NCI-H1436 treated with DMSO at 0.1 percent for 48 hours (cell line): ENCODE results near the gene AGT.
"Not testable (repeated sequence)": the region's sequence is repeated elsewhere in the genome, so short reads cannot be mapped to it uniquely, and the experiment has no call there.

Source experiments
- DNase-seq: peaks from one replicate; lab custom pipeline; 2025; lab: John Stamatoyannopoulos, UW

The AGT gene

GRCh38 chr1:230707732-230708630, 5.9 kb downstream of the AGT start:
- no peak for DNase-seq

GRCh38 chr1:230706887-230707731, 6.8 kb downstream of the AGT start:
- no peak for DNase-seq

- DNase-seq: no peak
These were observed 7.8 kb downstream of the AGT start for GRCh38 chr1:230706020-230706699.

- no peak for DNase-seq
These were observed 8.5 kb downstream of the AGT start for GRCh38 chr1:230705289-230706019.

GRCh38 chr1:230704830-230705229, 9.1 kb downstream of the AGT start:
- DNase-seq: no peak

GRCh38 chr1:230703679-230704385, 10.1 kb downstream of the AGT start:
- no peak for DNase-seq

- no peak for DNase-seq
These were observed 10.8 kb downstream of the AGT start for GRCh38 chr1:230702934-230703678.

GRCh38 chr1:230701895-230702768, 11.8 kb downstream of the AGT start:
- DNase-seq: no peak

- DNase-seq: no peak
These were observed 12.5 kb downstream of the AGT start for GRCh38 chr1:230701434-230701833.

GRCh38 chr1:230700132-230700531, 13.8 kb downstream of the AGT start:
- DNase-seq: no peak

- DNase-seq: no peak
These were observed 14.2 kb downstream of the AGT start for GRCh38 chr1:230699716-230700115.

GRCh38 chr1:230698964-230699363, 15.0 kb downstream of the AGT start:
- not testable (repeated sequence) for DNase-seq

- no peak for DNase-seq
These were observed 15.8 kb downstream of the AGT start for GRCh38 chr1:230698130-230698529.

- no peak for DNase-seq
These were observed 17.0 kb downstream of the AGT start for GRCh38 chr1:230696722-230697437.

GRCh38 chr1:230696218-230696617, 17.7 kb downstream of the AGT start:
- DNase-seq: no peak

GRCh38 chr1:230694991-230695390, 18.9 kb downstream of the AGT start:
- DNase-seq: no peak

- no peak for DNase-seq
These were observed 19.5 kb downstream of the AGT start for GRCh38 chr1:230694464-230694863.

- DNase-seq: no peak
These were observed 20.1 kb downstream of the AGT start for GRCh38 chr1:230693777-230694176.

GRCh38 chr1:230693221-230693620, 20.7 kb downstream of the AGT start:
- no peak for DNase-seq
